Ureter (tissue), 1 donor: Measurements from ENCODE around the gene VMP1. TPM values are rescaled to one million over a fixed set of nuclear protein-coding genes. Genes with fewer than 3 reads are reported as not detected.
"Not testable (repeated sequence)": the region's sequence is repeated elsewhere in the genome, so short reads cannot be mapped to it uniquely, and the experiment has no call there.

Experiments used
- DNase-seq: peaks from one replicate; pipeline ENCODE4 v3.0.0-alpha.2; 2020; ENCODE audit warnings: low spot score
- total RNA-seq: library from RNA; stranded (reverse); gene quantifications from one replicate; pipeline ENCODE4 v1.2.4, GENCODE V29; 2023
- donor health status: DM: yes; HTN: yes; CAD: no.

Gene VMP1
- total RNA-seq, 1 donor from 2014 or later = 335 TPM

GRCh38 chr17:59812139-59812538 lies 104.7 kb downstream of the VMP1 start:
- no peak for DNase-seq

- no peak for DNase-seq
Measured at GRCh38 chr17:59814276-59814675, 106.8 kb downstream of the VMP1 start.

- no peak for DNase-seq
Measured at GRCh38 chr17:59814685-59815084, 107.2 kb downstream of the VMP1 start.

GRCh38 chr17:59815965-59816364 lies 108.5 kb downstream of the VMP1 start:
- no peak for DNase-seq

GRCh38 chr17:59825533-59826322 lies 118.3 kb downstream of the VMP1 start:
- DNase-seq = no peak

- no peak for DNase-seq
Measured at GRCh38 chr17:59826706-59827453, 119.4 kb downstream of the VMP1 start.

GRCh38 chr17:59827721-59828477 lies 120.4 kb downstream of the VMP1 start:
- no peak for DNase-seq

- no peak for DNase-seq
Measured at GRCh38 chr17:59828478-59828760, 121.0 kb downstream of the VMP1 start.

- DNase-seq = not testable (repeated sequence)
Measured at GRCh38 chr17:59828819-59829216, 121.4 kb downstream of the VMP1 start.

GRCh38 chr17:59829217-59830006 lies 122.0 kb downstream of the VMP1 start:
- no peak for DNase-seq

GRCh38 chr17:59830007-59830630 lies 122.7 kb downstream of the VMP1 start:
- no peak for DNase-seq

- no peak for DNase-seq
Measured at GRCh38 chr17:59830846-59831486, 123.5 kb downstream of the VMP1 start.

- DNase-seq = no peak
Measured at GRCh38 chr17:59832883-59833379, 125.5 kb downstream of the VMP1 start.

- DNase-seq = peak; percentile 87
Measured at GRCh38 chr17:59837308-59838051, 130.0 kb downstream of the VMP1 start.

- DNase-seq = no peak
Measured at GRCh38 chr17:59838052-59838916, 130.8 kb downstream of the VMP1 start.

GRCh38 chr17:59839651-59840328 lies 132.3 kb downstream of the VMP1 start:
- DNase-seq = no peak

- DNase-seq = no peak
Measured at GRCh38 chr17:59840329-59841090, 133.1 kb downstream of the VMP1 start.
